HL-60 (cell line): ENCODE data around the gene ADAMTS15.

ENCODE experiments used
- DNase-seq, 2 experiments: peaks; one replicate each; pipeline ENCODE4 v3.0.0-alpha.2; 2010 to 2020; ENCODE audit warnings: low read depth in 1 of 2, low spot score in 1 of 2
- H3K27ac ChIP-seq: fragments of 250-450 bp; sonication (Bioruptor Pico); replicated peaks from 2 replicates; pipeline ENCODE4 v1.5.1; 2020; ENCODE audit warnings: mild to moderate bottlenecking, moderate library complexity
- H3K27me3 ChIP-seq: fragments of 250-450 bp; sonication (Bioruptor Pico); 2 replicates; pipeline ENCODE4 v1.5.1; 2021; ENCODE audit warnings: mild to moderate bottlenecking, moderate library complexity; ENCODE audit not compliant: insufficient read depth, poor library complexity, severe bottlenecking
- H3K4me3 ChIP-seq: replicated peaks from 2 replicates; pipeline ENCODE4 v1.5.1; 2011; ENCODE audit warnings: mild to moderate bottlenecking, control low read depth, low read length; ENCODE audit not compliant: insufficient read depth
- GABPA ChIP-seq: IDR thresholded peaks from 2 replicates; pipeline ENCODE4 v1.6.1; 2012; ENCODE audit warnings: low read depth
- POLR2AphosphoS5 ChIP-seq: IDR thresholded peaks from 2 replicates; pipeline ENCODE4 v1.6.1; 2012; ENCODE audit warnings: low read depth
- SPI1 ChIP-seq: IDR thresholded peaks from 2 replicates; pipeline ENCODE4 v1.6.1; 2012; ENCODE audit warnings: low read depth, mild to moderate bottlenecking, borderline replicate concordance
- TF ChIP-seq, protein P1 (sequence below): IDR thresholded peaks from one replicate; pipeline ENCODE4 v1.5.1; 2011; ENCODE audit warnings: low read length, control low read depth, inconsistent platforms; ENCODE audit not compliant: insufficient read depth
- TF ChIP-seq, protein P2 (sequence below): IDR thresholded peaks from 2 replicates; pipeline ENCODE4 v1.6.1; 2012; ENCODE audit warnings: low read depth; ENCODE audit not compliant: insufficient replicate concordance

The ADAMTS15 gene

DNA sequence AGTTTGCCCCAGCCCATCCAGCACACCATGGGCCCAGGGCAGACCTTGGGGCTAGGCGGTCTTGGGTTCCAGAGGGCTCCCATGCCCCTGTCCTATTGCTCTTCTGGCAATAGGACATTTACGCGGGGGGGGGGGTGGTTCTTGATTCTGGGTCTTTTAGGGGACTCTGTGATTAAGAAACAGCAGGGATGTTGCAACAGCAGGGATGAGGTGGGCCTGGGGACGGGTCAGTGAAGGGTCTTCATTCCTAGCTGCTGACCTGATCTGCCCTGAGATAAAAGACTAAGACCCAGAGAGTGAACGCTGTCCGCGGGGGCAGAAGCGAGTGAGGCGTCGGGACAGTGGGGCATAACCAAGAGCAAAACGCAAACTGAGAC, 418 bp upstream of the ADAMTS15 start:
- H3K27me3 ChIP-seq = peaks cover 46% of the 10 kb centered on the region
- peak overlapping the region; percentile 16 for H3K4me3 ChIP-seq
- no peak for DNase-seq
- TF ChIP-seq, protein P1, sequence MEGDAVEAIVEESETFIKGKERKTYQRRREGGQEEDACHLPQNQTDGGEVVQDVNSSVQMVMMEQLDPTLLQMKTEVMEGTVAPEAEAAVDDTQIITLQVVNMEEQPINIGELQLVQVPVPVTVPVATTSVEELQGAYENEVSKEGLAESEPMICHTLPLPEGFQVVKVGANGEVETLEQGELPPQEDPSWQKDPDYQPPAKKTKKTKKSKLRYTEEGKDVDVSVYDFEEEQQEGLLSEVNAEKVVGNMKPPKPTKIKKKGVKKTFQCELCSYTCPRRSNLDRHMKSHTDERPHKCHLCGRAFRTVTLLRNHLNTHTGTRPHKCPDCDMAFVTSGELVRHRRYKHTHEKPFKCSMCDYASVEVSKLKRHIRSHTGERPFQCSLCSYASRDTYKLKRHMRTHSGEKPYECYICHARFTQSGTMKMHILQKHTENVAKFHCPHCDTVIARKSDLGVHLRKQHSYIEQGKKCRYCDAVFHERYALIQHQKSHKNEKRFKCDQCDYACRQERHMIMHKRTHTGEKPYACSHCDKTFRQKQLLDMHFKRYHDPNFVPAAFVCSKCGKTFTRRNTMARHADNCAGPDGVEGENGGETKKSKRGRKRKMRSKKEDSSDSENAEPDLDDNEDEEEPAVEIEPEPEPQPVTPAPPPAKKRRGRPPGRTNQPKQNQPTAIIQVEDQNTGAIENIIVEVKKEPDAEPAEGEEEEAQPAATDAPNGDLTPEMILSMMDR = no peak
- TF ChIP-seq SPI1 (no peak), POLR2AphosphoS5 (no peak), GABPA (no peak)
- TF ChIP-seq, protein P2, sequence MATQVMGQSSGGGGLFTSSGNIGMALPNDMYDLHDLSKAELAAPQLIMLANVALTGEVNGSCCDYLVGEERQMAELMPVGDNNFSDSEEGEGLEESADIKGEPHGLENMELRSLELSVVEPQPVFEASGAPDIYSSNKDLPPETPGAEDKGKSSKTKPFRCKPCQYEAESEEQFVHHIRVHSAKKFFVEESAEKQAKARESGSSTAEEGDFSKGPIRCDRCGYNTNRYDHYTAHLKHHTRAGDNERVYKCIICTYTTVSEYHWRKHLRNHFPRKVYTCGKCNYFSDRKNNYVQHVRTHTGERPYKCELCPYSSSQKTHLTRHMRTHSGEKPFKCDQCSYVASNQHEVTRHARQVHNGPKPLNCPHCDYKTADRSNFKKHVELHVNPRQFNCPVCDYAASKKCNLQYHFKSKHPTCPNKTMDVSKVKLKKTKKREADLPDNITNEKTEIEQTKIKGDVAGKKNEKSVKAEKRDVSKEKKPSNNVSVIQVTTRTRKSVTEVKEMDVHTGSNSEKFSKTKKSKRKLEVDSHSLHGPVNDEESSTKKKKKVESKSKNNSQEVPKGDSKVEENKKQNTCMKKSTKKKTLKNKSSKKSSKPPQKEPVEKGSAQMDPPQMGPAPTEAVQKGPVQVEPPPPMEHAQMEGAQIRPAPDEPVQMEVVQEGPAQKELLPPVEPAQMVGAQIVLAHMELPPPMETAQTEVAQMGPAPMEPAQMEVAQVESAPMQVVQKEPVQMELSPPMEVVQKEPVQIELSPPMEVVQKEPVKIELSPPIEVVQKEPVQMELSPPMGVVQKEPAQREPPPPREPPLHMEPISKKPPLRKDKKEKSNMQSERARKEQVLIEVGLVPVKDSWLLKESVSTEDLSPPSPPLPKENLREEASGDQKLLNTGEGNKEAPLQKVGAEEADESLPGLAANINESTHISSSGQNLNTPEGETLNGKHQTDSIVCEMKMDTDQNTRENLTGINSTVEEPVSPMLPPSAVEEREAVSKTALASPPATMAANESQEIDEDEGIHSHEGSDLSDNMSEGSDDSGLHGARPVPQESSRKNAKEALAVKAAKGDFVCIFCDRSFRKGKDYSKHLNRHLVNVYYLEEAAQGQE = no peak
- H3K27ac ChIP-seq = no peak overlapping the region

DNA sequence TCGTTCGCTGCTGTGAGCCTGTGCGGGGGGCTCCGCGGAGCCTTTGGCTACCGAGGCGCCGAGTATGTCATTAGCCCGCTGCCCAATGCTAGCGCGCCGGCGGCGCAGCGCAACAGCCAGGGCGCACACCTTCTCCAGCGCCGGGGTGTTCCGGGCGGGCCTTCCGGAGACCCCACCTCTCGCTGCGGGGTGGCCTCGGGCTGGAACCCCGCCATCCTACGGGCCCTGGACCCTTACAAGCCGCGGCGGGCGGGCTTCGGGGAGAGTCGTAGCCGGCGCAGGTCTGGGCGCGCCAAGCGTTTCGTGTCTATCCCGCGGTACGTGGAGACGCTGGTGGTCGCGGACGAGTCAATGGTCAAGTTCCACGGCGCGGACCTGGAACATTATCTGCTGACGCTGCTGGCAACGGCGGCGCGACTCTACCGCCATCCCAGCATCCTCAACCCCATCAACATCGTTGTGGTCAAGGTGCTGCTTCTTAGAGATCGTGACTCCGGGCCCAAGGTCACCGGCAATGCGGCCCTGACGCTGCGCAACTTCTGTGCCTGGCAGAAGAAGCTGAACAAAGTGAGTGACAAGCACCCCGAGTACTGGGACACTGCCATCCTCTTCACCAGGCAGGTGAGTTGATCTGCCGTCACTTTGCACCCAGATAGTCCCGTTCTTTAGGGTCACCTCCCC, 1.0 kb downstream of the ADAMTS15 start:
- Histone ChIP-seq H3K27me3 (peaks cover 46% of the 10 kb centered on the region), H3K4me3 (no peak overlapping the region), H3K27ac (no peak overlapping the region)
- no peak for DNase-seq
- TF ChIP-seq GABPA (no peak), SPI1 (no peak), POLR2AphosphoS5 (no peak)
- TF ChIP-seq, protein P2 = no peak
- TF ChIP-seq, protein P1 = no peak

DNA sequence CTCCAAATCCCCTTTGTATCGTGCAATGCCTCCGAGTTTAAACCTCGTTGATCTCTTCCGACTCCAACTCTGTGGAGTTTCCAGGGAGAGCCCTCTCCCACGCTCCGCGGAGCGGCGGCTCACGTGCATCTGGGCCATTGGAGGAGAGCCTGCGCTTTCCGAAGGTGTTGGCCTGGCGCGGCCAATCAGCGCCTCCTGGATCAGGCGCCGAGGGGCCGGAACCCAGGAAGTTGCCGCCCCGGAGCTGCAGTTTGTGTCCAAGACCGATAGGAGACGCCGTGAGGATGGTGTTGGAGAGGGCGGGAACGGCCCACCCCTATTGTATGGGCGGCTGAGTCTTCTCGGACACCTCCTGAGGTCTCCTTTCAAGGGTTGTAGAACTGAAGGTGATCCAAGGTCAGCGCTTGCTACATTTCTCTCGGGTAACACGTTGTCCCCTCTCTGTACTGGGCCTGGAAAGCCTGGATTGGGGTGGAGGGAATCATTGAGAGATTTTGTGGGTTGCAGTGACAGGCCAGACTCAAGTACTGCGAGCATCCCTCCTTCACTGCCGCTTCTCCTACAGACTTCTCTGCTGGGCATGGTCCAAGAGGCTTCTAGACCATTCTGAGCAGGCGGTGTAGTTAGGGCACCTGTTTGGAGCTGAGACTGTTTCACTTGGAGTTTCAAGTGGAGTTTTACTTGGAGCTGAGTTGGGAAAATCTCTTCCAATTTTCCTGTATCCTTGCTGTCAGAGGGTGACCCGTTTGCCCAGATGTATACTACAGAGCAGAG, 1.7 kb downstream of the ADAMTS15 start:
- no peak overlapping the region for H3K4me3 ChIP-seq
- TF ChIP-seq SPI1 (no peak), GABPA (no peak), POLR2AphosphoS5 (no peak)
- TF ChIP-seq, protein P2 = no peak
- TF ChIP-seq, protein P1 = no peak
- H3K27ac ChIP-seq = no peak overlapping the region
- peaks cover 46% of the 10 kb centered on the region for H3K27me3 ChIP-seq
- no peak for DNase-seq
